ENCODE measurements around the gene SIPA1L3.
A peak's percentile ranks its signal among the peaks of the same experiment; 100 is the strongest.
"Not testable (repeated sequence)": the region's sequence is repeated elsewhere in the genome, so short reads cannot be mapped to it uniquely, and the experiment has no call there.

The SIPA1L3 gene

DNA sequence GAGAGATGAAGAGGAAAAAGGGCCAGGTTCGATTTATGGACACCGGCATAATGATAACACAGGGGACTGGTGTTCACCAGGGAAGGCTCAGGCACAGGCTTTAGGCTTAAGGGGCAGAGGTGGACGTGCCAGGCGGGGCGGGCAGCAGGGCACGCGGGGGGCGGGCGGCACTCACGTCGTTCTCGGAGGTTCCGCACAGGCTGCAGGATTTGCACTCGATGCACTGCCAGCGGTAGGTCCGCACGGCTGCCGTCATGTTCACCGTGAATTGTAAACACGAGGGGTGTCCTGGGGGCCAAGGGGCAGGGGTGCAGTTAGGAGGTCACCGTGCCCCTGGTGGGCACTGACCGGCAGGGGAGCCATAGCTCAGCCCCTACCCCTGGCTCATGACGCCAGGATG is 306.5 kb downstream of the SIPA1L3 start:
- no peak for DNase-seq (ENCODE audit: low read depth in 2 of 2)

DNA sequence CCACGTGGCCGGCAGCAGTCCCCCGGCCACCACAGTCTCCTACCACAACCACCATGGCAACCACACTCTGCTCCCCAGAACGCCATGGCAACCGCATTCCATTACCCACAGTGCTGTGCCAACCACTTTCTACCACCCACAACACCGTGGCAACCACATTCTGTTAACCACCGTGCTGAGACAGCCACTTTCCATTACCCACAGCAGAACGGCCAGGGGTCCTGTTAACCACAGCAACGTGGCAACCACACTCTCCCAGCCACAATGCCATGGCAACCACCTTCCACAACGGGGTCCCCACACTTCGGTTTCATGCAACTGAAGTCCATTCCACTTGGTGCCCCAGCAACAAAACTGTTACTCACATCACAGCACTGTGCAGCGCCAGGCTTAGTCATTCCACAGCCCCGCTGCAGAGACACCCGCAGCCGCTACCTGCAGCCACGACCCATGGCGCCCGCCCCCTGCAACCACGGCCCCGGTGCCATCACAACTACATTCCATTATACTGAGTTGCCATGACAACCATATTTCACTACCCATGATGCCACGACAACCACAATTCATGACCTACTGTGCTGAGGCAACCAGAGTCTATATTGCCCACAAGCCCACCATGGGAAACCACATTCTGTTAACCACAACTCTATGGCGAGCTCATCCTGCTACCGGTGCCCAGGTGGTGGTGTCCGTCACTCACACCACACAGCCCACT is 307.1 kb downstream of the SIPA1L3 start:
- no peak for DNase-seq (ENCODE audit: low read depth in 2 of 2)

DNA sequence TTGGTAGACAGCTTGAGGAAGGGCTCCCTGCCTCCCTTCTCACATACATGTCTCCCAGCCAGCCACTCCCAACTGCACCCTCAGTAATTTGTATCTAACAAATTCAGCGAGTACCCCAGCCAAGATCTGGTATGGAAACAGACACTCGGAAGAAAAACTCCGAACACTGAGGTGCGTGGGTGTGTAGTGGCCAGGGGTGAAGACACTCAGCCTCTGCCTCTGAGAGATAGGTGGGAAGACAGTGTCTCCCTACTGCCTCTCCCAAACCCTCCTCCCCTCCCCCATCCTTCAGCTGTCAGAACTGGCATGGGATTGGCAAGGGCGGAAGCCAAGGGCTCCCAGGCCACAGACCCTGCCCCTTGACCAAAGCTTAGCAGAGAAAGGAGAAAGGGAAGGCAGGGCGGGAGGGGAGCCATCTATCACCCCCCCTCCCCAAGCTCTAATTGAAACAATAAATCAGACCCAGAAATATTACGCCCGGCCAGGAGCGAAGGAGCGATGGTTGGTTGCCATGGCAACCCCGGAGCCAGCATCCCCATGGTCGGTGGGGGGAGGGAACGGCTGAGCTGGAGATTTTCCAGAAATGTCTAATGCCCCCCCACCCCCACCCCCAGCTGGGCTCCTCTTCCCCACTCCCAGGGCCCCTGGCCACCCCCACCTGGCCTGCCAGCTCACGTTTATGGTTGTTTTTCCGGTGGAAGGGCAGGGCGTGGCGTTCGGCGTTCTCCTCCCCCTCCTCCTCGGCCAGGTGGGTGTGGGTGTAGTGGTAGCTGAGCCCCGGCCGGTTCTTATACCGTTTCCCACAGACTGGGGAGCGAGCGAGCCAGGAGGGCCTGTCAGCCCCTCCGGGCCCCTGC is 310.0 kb downstream of the SIPA1L3 start:
- DNase-seq (ENCODE audit: low read depth in 2 of 2) = no peak

DNA sequence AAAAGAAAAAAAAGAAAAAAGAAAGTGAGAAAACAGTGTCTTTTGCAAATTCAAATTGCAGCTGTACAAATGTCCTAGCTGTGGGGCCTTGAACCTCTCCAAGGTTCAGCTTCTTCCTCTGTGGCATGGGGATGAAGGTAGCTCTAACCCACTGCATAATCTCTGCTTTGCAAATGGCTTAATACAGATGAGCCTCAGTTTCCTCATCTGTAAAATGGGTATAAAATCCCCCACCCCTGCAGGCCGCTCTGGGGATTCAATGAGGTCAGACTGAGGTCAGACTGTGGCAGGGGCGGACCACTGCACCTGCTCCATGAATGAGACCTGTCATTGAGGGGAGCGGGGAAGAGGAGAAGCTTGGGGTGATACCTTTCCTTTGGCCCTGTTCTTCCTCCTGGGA is 311.2 kb downstream of the SIPA1L3 start:
- DNase-seq (ENCODE audit: low read depth in 2 of 2) = no peak

DNA sequence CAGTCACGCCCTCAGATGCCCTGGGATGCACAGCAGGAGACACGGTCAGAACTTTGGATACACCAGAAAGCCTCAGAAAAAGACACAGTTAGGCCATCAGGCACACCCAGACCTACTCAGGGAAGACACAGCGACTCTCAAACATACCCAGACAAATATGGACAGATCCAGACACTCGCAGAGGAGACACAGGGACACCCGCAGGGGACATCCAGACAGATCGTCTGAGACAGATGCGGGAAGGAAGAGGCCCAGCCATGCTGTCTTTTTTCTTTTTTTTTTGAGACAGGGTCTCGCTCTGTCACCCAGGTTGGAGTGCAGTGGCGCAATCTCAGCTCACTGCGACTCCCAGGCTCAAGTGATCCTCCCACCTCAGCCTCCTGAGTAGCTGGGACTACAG is 312.2 kb downstream of the SIPA1L3 start:
- no peak for DNase-seq (ENCODE audit: low read depth in 2 of 2)

DNA sequence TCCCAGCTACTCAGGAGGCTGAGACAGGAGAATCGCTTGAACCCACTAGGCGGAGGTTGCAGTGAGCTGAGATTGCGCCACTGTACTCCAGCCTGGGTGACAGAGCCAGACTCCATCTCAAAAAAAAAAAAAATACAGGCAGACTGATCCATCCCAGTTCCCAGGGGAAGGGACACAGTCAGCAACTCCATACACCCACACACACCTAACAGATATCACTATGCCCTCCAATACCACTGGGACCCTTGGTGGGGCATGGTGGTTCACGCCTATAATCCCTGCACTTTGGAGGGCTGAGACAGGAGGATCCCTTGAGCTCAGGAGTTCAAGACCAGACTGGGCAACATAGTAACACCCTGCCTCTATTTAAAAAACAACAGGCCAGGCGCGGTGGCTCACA is 314.4 kb downstream of the SIPA1L3 start:
- no peak for DNase-seq (ENCODE audit: low read depth in 2 of 2)

DNA sequence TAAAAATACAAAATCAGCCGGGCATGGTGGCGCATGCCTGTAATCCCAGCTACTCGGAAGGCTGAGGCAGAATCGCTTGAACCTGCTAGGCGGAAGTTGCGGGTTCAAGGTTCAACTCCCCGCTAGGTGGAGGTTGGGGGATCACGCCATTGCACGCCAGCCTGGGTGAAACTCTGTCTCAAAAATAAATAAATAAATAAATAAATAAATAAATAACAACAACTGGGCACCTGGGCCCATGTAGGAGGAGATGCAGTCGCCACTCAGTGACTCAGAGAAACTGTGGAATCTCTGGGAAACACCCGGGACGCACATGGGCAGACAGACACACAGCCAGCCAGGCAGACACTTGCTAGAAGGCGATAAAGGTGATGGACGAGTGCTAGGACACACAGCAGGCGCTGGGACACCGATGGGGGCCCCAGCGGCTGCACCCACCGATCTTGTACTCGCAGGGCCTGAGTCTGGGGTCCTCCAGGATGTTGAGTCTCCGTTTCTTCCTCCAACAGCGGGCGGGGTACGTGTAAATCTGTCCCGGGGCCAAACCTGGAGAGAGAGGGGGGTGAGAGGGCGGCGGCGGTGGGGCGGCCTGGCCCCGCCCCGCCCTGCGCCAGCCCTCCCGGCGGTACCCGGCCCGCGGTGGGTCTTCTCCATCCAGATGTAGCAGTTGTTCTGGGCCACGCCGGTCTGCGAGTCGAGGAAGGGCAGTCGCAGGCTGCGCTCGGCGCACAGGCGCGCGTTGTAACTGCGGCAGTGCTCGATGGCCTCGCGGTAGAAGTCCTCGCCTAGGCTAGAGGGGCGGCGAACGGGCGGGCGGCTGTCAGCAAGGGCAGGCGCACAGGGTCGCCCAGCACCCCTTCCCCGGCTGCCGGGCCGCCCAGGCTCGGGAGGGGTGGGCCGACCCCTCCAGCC is 315.2 kb downstream of the SIPA1L3 start:
- DNase-seq (ENCODE audit: low read depth in 2 of 2) = no peak

DNA sequence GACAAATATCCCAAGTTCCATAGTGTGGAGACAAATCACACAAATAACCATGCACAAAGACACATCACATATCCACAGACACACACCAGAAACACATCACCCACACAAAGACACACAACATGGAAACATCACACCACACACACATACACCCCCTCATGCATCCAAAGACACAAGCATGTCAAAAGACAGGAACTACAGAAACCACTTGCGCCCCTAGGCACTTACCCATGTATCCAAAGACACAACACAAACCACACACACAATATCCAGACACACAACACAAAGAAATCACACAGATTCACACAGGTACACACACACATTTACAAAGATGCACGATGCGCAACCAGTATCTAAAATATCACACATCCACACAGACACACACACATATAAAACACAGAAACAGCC is 316.1 kb downstream of the SIPA1L3 start:
- DNase-seq (ENCODE audit: low read depth in 2 of 2) = no peak

DNA sequence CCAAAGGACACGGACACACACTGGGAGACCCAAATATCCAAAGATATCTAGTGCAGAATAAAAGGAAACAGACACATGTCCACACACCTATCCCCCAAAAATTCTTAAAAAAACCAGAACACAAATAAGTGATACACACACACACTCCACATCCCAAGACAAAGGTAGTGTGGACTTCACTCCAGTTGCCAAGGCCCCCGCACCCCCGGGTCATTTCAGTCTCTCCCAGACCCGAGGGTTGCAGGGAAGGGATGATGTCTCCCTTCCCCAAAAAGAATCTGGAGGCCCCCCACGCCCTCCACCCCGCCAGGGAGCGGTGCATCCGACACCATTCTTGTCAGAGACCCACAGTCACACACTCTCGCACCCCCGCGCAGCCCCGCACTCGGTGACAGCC is 316.6 kb downstream of the SIPA1L3 start:
- no peak for DNase-seq (ENCODE audit: low read depth in 2 of 2)

DNA sequence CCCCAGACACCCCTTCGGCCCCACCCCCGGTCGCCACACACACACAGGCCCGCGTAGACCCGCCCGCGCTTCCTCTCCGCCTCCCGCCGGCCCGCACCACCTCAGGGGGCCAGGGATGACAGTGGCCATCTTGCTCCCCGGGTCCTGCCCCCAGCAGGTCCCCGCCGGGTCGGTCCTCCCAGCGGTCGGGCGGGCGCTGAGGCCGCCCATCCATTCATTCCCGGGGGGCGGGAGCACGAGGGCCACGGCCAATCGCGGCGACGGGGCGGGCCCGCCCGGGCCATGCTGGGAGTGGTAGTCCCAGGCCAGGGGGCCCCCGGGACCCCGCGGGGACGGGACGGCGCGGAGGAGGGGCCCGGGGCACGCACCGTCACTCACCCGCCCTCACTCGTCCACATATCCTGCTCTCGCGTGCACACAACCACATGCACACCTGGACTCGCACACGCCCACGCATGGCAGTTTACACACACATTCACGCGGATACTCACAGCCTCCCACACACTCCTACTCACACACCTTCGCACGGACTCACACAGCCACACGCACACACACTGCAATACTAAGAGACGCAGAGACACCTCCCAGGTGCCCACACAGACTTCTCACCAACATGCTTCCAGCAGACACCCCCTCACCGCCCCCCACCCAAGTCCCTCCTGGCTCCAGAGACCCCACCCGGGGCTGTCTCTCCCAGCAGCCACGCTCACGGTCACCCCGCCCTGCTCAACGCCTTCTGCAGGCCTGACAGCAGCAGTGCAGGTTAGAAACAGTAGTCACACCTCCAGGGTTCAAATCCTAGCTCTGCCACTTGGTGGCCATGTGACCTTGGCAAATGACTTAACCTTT is 317.2 kb downstream of the SIPA1L3 start, which contains the start of gene DPF1:
TSS of gene DPF1 (minus strand) at position 209 of the 849 bp plus-strand sequence. CDS start at position 129, 80 bp downstream.
- no peak for DNase-seq (ENCODE audit: low read depth in 2 of 2)

DNA sequence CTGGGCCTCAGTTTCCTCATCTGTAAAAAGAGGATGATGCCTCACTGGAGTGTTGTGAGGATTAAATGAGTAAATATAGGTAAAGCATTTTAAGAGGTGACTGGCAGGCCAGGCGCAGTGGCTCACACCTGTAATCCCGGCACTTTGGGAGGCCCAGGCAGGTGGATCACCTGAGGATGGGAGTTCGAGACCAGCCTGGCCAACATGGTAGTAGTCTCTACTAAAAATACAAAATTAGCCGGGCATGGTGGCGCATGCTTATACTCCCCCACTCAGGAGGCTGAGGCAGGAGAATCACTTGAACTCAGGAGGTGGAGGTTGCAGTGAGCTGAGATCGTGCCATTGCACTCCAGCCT is 317.8 kb downstream of the SIPA1L3 start:
- not testable (repeated sequence) for DNase-seq (ENCODE audit: low read depth in 2 of 2)

DNA sequence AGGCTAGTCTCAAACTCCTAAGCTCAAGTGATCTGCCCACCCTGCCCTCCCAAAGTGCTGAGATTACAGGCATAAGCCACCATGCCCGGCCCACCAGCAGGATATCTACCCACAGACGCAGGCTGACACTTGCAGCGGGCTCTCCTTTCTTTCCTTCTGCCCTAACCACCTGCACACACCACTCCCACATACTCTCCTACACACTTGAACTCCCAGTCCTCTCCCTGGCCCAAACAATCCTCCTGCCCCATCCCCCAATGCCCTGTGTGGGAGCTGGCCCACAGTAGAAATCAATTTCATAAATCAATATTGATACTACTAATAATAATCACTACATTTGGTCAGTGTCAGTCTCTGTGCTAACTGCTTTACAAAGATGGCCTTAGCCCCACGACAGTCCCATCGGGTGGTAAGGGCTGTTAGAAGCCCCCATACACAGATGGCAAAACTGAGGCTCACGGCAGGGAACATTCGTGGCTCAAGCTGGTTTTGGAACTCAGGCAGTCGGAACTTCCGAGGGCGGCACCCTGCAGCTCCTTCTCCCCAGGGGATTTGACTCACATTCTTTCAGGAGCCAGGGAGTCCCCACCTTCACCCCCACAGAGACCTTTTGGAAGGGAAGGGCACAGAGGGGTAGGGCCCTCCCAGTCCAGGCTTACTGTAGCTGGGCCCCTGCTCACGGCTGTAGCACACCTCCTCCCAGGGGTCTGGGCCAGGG is 320.4 kb downstream of the SIPA1L3 start:
- no peak for DNase-seq (ENCODE audit: low read depth in 2 of 2)

DNA sequence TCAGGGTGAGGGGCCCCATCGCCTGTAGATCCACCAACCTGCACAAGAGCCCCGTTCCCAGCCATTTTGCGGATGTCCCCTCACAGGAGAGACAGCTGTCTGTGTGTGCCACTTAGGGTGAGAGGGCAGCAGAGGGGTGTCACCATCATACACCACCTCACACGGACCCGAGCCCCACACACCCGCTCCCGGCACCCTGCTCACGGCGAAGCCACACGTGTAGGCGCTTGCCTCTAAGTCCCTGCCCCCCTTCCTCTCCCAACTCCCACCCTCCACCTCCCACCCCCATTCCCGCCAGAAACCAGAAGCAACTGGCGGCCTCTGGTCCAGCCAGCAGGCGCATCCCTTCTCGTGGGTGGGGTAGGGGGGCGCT is 321.0 kb downstream of the SIPA1L3 start:
- no peak for DNase-seq (ENCODE audit: low read depth in 2 of 2)

DNA sequence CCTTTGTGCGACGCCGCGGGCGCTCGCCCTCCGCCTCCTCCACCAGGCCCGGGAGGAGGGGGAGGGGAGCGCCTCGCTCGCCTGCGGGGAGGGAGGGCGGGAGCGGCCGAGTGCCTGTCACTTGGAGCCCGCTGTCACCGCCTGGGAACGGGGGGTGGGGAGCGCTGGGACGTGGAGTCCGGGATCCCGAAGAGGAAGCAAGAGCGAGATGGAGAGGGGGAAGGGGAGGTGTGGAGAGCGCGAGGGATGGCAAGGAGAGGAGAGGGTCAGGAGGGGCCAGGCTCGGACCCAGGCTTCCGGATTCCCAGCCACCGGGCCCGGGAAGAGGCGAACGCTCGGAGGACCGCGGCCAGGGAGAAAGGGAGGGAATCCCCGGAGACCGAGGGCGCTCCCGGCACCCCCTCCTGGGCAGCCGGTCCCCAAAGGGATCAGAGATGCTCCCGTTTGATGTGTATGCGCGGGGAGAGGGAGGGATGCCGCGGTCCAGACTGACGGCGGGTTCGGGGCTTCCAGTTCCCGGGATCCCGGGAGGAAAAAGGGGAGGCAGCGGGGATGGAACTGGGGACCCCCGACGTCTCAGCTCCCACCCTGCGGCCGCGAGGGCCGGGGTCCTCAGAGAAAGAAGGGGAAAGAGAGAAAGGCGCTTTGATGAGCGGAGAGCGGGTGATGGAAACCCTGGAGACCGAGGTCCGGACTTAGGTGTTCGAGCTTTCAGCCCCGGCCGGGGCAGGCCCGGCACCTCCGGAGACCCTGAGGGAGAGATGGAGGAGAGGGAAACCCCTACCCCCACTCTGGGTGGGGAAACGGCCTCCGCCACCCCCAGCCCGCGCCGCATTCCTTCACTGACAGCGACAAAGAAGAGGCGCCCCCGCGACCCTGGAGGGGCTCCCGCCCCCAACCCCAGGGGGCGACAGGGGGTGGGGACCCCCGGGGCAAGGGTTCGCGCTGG is 321.8 kb downstream of the SIPA1L3 start:
- no peak for DNase-seq (ENCODE audit: low read depth in 2 of 2)

DNA sequence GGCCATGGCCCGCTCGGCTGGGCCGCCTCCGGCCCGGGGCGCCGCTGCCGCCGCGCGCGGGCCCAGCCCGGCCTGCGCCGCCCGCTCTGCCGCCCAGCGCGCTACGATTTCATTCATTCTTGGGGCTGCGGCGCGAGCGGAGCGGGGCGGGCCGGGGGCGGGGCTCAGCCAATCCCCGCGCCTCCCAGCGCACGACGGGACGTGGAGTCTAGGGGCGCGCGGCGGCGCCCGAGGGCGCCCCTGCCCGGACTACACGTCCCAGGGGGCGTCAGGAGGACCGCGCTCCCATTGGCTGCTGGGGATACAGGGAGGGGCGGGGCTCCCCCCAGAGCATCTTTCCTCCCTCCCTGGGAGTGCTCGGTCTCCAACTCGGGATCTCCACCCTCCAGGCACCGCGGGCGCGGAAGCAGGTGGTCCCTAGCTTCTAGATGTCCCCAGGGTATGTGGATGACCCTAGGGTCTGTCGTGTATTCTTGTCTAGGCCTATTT is 322.6 kb downstream of the SIPA1L3 start:
- peak; percentile 78 to 80 for DNase-seq (ENCODE audit: low read depth in 2 of 2)

DNA sequence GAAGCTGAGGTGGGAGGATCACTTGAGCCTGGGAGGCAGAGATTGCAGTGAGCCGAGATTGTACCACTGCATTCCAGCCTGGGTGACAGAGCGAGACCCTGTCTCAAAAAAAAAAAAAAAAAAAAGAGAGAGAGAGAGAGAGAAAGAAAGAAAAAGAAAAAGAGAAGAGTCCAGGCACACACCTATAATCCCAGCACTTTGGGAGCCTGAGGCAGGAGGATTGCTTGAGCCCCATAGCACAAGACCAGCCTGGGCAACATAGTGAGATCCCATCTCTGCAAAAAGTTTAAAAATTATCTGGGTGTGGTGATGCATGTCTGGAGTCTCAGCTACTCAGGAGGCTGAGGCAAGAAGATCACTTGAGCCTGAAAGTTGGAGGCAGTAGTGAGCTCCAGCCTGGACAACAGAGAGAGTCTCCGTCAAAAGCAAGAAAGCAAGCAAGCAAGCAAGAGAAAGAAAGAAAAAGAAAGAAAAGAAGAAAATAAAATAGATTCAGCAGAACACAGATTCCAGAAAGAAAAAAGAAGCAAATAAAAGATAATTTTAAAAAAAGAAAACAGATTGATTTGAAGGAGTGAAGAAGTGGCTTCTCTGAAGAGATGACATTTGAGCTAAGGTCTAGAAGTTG is 323.6 kb downstream of the SIPA1L3 start:
- not testable (repeated sequence) for DNase-seq (ENCODE audit: low read depth in 2 of 2)

DNA sequence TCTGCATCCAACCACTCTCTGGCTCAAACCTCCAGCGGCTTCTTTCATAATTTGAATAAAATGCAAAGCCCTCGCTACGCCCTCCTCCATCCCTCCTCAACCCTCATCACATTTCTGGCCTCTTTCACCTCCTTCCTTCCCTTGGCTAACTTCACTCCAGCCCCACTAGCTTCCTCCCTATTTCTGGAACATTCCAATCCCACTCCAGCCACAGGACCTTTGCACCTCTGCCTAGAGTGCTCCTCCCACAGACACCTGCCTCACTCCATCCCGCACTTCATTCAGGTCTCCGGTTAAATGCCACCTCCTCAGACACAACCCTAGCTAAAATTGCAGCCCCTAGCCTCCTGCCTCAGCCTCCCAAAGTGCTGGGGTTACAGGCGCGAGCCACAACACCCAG is 324.9 kb downstream of the SIPA1L3 start:
- DNase-seq (ENCODE audit: low read depth in 2 of 2) = no peak

DNA sequence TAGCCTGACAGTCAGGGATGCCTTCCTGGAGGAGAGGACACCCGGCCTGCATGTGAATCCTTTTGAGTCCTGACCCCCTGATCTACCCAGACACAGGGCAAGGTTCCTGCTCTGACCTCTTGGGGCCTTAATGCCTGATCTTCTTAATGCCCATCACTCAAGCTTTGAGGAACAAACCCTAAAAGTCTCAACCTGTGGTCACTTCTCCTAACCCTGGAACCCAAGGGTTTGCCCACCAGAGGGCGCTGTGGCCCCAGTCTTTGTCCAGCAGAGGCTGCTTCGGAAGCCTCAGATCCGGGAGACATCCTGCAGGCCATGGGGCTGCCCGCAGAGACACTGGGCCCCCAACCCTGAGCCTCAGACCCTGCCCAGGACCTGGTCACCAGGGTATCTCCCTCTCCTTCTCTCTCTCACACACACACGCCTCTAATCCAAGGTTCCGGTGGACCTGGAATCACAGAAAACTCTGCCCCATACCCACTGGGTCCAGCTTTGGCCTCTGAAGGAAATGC is 326.8 kb downstream of the SIPA1L3 start:
- DNase-seq (ENCODE audit: low read depth in 2 of 2) = no peak

DNA sequence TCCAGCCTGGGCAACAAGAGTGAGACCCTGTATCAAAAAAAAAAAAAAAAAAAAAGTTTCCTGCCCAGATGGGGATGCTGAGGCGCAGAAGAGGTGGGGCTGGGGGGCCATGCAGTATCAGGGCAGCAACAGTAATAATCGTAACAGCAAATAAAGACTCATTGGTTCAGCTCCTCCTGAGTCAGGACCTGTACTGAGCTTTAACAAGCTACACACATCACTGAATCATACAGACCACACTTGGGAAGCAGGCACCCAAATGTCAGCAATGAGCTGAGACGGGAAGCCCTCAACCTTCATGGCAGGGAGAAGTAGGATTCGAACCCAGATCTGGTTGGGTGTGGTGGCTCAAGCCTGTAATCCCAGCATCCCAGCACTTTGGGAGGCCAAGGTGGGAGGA is 327.6 kb downstream of the SIPA1L3 start:
- DNase-seq (ENCODE audit: low read depth in 2 of 2) = no peak
